Bronchial epithelial cell (primary cell): ENCODE results near the gene GNB1L. TPM values are rescaled to one million over a fixed set of nuclear protein-coding genes. Genes with fewer than 3 reads are reported as not detected.

Source experiments
- DNase-seq: peaks from one replicate; pipeline ENCODE4 v3.0.0-alpha.2; 2010; ENCODE audit warnings: low read depth
- FAIRE-seq: peaks from 2 replicates; lab custom pipeline; 2011; peaks lifted over from hg19 to GRCh38; lab: Jason Lieb, UNC
- H3K27me3 ChIP-seq: 2 replicates; pipeline ENCODE4 v1.5.1; 2011; ENCODE audit warnings: low read length; ENCODE audit not compliant: control insufficient read depth, insufficient read depth
- H3K36me3 ChIP-seq: 2 replicates; pipeline ENCODE4 v1.5.1; 2011; ENCODE audit warnings: low read length; ENCODE audit not compliant: control insufficient read depth, insufficient read depth
- H3K4me3 ChIP-seq: 2 replicates; pipeline ENCODE4 v1.5.1; 2011; ENCODE audit warnings: mild to moderate bottlenecking, low read depth, low read length, control low read depth
- CTCF ChIP-seq: IDR thresholded peaks from 2 replicates; pipeline ENCODE4 v1.5.1; 2011; ENCODE audit warnings: mild to moderate bottlenecking, moderate library complexity, low read length, control low read depth, inconsistent platforms; ENCODE audit not compliant: insufficient read depth, severe bottlenecking
- total RNA-seq: library from RNA; depleted of rRNA; stranded (reverse); fragments of >200 nt; gene quantifications from 2 replicates; pipeline ENCODE4 v1.2.1, GENCODE V29; 2014

The GNB1L gene
- total RNA-seq, 1 donor from 2014 or later, result 7.6 TPM

- no peaks in the 10 kb centered on the region for H3K36me3 ChIP-seq
- H3K27me3 ChIP-seq, result no peaks in the 10 kb centered on the region
- H3K4me3 ChIP-seq, result no peak overlapping the region
- DNase-seq (no peak), FAIRE-seq (no peak)
- no peak for TF ChIP-seq CTCF
Observed at GRCh38 chr22:19810381-19811201, 44.1 kb downstream of the GNB1L start.

- Histone ChIP-seq H3K4me3 (no peak overlapping the region), H3K27me3 (no peaks in the 10 kb centered on the region), H3K36me3 (no peaks in the 10 kb centered on the region)
- TF ChIP-seq CTCF, result no peak
- FAIRE-seq (no peak), DNase-seq (no peak)
Observed at GRCh38 chr22:19809741-19810140, 44.9 kb downstream of the GNB1L start.

- H3K4me3 ChIP-seq, result no peak overlapping the region
- H3K27me3 ChIP-seq, result no peaks in the 10 kb centered on the region
- FAIRE-seq (no peak), DNase-seq (no peak)
- H3K36me3 ChIP-seq, result no peaks in the 10 kb centered on the region
- TF ChIP-seq CTCF, result no peak
Observed at GRCh38 chr22:19808873-19809478, 45.7 kb downstream of the GNB1L start.

- TF ChIP-seq CTCF, result no peak
- FAIRE-seq (no peak), DNase-seq (no peak)
- no peak overlapping the region for H3K4me3 ChIP-seq
- no peaks in the 10 kb centered on the region for H3K36me3 ChIP-seq
- no peaks in the 10 kb centered on the region for H3K27me3 ChIP-seq
Observed at GRCh38 chr22:19807914-19808872, 46.5 kb downstream of the GNB1L start.

GRCh38 chr22:19807161-19807913 is 47.3 kb downstream of the GNB1L start:
- Histone ChIP-seq H3K36me3 (no peaks in the 10 kb centered on the region), H3K27me3 (no peaks in the 10 kb centered on the region), H3K4me3 (no peak overlapping the region)
- no peak for TF ChIP-seq CTCF
- FAIRE-seq, result no peak
- DNase-seq, result no peak
